NOMO-1 (cell line): ENCODE data around the gene TBX22.
"Not testable (repeated sequence)": the region's sequence is repeated elsewhere in the genome, so short reads cannot be mapped to it uniquely, and the experiment has no call there.

Source experiments
- DNase-seq, 2 experiments: peaks; one replicate each; lab custom pipeline; 2025; ENCODE audit not compliant: unreplicated experiment in 2 of 2; lab: John Stamatoyannopoulos, UW

Gene TBX22, protein sequence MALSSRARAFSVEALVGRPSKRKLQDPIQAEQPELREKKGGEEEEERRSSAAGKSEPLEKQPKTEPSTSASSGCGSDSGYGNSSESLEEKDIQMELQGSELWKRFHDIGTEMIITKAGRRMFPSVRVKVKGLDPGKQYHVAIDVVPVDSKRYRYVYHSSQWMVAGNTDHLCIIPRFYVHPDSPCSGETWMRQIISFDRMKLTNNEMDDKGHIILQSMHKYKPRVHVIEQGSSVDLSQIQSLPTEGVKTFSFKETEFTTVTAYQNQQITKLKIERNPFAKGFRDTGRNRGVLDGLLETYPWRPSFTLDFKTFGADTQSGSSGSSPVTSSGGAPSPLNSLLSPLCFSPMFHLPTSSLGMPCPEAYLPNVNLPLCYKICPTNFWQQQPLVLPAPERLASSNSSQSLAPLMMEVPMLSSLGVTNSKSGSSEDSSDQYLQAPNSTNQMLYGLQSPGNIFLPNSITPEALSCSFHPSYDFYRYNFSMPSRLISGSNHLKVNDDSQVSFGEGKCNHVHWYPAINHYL

DNA sequence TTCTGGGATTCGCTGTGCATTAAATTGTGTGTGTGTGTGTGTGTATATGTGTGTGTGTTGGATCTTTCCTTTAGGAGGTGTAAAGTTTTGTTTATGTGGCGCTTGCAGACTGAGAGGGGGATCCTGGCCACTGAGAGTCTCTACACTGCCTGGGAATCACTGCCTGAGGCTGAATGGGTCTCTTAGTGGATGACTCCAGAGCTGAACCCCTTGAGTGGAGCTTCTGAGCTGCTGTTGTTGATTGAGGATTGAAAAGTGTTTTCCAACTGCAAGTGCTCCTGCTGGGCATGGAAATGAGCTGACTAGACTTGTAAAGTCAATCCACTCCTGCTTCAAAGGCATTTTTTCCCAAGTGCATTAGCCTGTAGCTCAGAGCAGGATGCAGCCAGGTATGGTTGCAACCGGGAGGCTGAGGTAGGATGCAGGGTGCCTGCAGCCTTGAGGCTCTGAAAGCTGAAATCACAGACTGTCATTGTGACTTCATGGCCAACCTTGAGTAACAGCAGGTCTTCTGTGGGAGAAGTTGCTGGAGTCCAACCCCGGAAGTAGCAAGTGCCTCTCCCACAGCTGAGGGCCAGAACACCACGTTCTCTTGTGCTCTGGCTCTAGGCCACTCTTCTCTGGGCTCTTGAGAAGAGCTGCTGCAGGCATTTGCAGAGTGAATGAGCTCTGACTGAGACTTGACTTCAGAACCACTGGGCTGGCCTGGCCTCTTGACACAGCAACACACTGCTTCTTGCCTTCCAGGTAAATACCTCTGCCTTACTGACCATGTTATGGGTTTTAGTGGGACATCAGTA lies at the start of gene TBX22:
Gene TBX22 (plus strand): TSS at position 613 of the 800 bp plus-strand sequence. CDS start 7,517 bp downstream, outside the sequence.
- DNase-seq, result no peak

- DNase-seq, result no peak
Measured at GRCh38 chrX:79975605-79976004, 38.9 kb upstream of the TBX22 start.

- no peak for DNase-seq
Measured at GRCh38 chrX:80004458-80004857, 10.1 kb upstream of the TBX22 start.

- no peak for DNase-seq
Measured at GRCh38 chrX:80011522-80011921, 3.0 kb upstream of the TBX22 start.

DNA sequence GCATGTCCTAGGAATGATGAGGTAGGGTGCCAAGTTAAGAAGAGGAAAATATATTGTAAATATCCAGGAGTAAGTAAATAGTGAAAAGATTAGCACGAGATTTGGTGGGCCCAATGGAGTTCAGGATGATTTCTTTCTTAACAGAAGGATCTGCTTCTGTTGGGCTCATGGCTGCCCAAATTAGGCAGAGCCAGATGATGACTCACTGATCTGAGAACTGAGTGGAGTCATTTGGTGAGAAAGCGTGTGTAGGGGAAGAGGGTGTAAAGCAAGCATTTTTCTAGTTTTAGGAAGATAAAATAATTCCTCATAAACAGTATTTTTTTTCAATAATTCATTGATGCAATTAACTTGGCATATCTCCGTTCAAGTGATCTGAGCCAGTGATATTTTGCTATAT lies 1.6 kb downstream of the TBX22 start:
- no peak for DNase-seq

- DNase-seq, result no peak
Measured at GRCh38 chrX:80021621-80022020, 7.1 kb downstream of the TBX22 start.

DNA sequence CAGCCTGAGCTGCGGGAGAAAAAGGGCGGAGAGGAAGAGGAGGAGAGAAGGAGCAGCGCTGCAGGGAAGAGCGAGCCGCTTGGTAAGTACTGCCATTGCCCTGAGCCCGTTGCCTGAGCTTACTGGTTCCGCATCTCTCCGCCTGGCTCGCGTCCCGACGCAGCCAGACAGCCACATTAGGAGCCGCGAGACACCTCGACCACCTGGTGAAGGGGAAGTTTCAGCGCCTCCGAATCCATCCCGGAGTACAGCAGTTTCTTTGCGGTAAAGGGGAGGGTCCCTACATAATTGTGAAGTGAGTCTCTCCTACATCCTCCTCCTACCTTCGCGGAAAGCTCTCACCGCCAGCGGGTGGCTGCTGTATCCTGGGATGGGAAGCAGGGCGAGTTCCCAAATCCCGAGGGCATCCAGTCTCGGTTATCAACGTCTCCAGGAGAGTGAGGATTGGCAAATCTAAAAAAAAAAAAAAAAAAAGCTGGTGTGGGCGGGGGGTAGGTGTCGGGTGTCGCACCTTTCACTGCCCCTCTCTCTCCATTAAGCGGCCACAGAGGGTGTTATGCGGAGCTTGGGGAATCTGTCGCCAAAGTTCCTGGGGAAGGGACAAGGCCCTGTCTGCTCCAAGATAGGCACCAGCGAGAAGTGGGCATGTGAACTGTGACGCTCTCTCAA lies 7.9 kb downstream of the TBX22 start:
- DNase-seq, result no peak

DNA sequence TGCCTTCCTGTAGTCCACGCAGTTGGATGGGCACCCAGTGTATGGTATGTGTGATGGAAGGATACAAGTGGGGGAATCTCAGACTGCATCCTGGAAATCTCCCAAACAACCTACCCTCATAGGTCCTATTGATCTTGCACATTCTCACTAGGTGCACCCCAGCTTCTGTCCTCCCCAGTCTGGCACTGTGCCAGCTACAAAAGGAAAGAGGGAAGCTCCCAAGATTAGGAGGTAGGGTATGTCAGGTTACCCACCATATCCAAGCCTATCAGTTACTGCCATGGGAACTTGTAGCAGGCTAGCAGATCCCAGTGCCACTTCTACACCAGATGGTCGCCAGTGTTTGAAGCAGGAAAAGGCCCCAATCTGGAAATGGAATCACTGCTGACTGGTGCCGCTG lies 11.6 kb downstream of the TBX22 start:
- no peak for DNase-seq

DNA sequence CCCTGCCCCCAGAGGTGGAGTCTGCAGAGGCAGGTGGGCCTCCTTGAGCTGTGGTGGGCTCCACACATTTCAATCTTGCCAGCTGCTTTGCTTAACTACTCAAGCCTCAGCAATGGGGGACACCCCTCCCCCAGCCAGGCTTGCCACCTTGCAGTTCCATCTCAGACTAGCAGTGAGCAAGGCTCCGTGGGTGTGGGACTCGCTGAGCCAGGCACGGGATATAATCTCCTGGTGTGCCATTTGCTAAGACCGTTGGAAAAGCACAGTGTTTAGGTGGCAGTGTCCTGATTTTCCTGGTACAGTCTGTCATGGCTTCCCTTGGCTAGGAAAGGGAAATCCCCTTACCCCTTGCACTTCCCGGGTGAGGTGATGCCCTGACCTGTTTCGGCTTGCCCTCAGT lies 51.6 kb downstream of the TBX22 start:
- not testable (repeated sequence) for DNase-seq

GRCh38 chrX:80075625-80076024 lies 61.1 kb downstream of the TBX22 start:
- DNase-seq, result not testable (repeated sequence)
